ENCODE measurements around the gene TRPM3. TPM values are rescaled to one million over a fixed set of nuclear protein-coding genes. Genes with fewer than 3 reads are reported as not detected.
A peak's percentile ranks its signal among the peaks of the same experiment; 100 is the strongest.

Gene TRPM3
- total RNA-seq, 1 donor from 2014 or later: not detected

DNA sequence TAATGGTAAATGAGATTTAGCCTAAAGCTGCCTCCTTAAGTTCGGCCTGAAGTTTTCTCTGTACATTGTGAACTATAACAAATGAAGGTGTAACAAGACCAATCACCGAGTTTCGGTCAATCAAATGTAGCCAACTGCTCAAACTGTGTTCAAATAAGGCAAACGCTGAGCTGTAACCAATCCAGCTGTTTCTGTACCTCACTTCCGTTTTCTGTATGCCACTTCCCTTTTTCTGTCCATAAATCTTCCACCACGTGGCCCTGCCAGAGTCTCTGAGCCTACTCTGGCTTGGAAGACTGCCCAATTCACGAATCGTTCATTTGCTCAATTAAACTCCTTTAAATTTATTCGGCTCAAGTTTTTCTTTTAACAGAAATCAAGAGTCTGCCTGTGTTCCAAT is 513.5 kb downstream of the TRPM3 start:
- Mint-ChIP-seq H3K27me3 (ENCODE audit: low read depth) (peaks cover 4% of the 10 kb centered on the region), H3K9me3 (no peaks in the 10 kb centered on the region), H3K4me1 (ENCODE audit: low read depth) (peaks cover 3% of the 10 kb centered on the region), H3K4me3 (ENCODE audit: low read depth) (no peak overlapping the region), H3K36me3 (ENCODE audit: low read depth) (no peaks in the 10 kb centered on the region), H3K27ac (no peak overlapping the region)
- intact Hi-C loops (cut with micrococcal nuclease): loop anchor here (10.0 kb wide), 1 partner anchor 633 kb away; no protein-coding TSS in a partner anchor
- DNase-seq (ENCODE audit: low spot score): no peak

DNA sequence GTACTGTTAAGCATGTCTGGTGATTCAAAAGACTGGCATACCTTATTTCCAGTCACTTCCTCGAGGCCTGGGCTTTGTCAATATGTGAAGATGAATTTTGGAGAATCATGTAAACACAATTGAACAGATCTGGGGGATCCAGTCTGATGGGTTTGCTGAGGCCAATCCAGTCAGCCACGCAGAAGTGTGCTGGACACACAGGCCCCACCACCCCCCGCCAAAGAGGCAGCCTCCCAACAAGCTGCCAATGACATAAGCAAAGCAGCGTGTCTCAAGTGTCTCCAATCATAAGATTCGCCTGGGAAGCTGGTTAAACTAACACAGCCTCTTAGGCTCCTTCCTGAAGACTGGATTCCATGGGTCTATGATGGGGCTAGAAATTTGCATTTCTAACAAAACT is 514.1 kb downstream of the TRPM3 start:
- no peaks in the 10 kb centered on the region for H3K27me3 Mint-ChIP-seq (ENCODE audit: low read depth)
- no peak for DNase-seq (ENCODE audit: low spot score)
- H3K9me3 Mint-ChIP-seq: no peaks in the 10 kb centered on the region
- H3K36me3 Mint-ChIP-seq (ENCODE audit: low read depth): no peaks in the 10 kb centered on the region
- H3K27ac Mint-ChIP-seq: no peak overlapping the region
- intact Hi-C loops (cut with micrococcal nuclease): loop anchor here (10.0 kb wide), 1 partner anchor 633 kb away; no protein-coding TSS in a partner anchor
- peaks cover 4% of the 10 kb centered on the region for H3K4me1 Mint-ChIP-seq (ENCODE audit: low read depth)
- no peak overlapping the region for H3K4me3 Mint-ChIP-seq (ENCODE audit: low read depth)

DNA sequence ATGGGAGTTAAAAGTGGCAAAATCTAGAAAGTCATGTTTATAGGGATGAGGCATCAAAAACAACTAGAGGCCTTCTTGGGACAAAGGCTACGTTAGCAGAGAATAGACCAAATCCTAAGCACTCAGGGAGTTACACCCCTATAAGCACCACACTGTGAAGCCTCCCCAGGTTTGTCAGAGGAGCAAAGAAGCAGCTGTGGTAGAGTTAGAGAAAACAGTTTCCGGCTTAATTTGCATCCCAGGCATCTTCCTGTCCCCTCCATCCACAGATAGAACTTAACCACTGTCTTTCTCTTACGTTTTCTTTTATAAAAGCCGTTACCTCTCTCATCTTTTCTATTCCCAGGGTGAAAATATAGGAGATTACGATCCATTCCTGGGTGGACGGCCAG is 518.4 kb downstream of the TRPM3 start:
- no peaks in the 10 kb centered on the region for H3K36me3 Mint-ChIP-seq (ENCODE audit: low read depth)
- H3K4me1 Mint-ChIP-seq (ENCODE audit: low read depth): peaks cover 4% of the 10 kb centered on the region
- intact Hi-C loops (cut with micrococcal nuclease): loop anchor here (2.0 to 10.0 kb wide), 4 partner anchors 41 to 628 kb away; partner anchors contain the start of genes KLF9 and SMC5
- no peaks in the 10 kb centered on the region for H3K27me3 Mint-ChIP-seq (ENCODE audit: low read depth)
- no peaks in the 10 kb centered on the region for H3K9me3 Mint-ChIP-seq
- DNase-seq (ENCODE audit: low spot score): no peak
- no peak overlapping the region for H3K27ac Mint-ChIP-seq
- H3K4me3 Mint-ChIP-seq (ENCODE audit: low read depth): no peak overlapping the region

DNA sequence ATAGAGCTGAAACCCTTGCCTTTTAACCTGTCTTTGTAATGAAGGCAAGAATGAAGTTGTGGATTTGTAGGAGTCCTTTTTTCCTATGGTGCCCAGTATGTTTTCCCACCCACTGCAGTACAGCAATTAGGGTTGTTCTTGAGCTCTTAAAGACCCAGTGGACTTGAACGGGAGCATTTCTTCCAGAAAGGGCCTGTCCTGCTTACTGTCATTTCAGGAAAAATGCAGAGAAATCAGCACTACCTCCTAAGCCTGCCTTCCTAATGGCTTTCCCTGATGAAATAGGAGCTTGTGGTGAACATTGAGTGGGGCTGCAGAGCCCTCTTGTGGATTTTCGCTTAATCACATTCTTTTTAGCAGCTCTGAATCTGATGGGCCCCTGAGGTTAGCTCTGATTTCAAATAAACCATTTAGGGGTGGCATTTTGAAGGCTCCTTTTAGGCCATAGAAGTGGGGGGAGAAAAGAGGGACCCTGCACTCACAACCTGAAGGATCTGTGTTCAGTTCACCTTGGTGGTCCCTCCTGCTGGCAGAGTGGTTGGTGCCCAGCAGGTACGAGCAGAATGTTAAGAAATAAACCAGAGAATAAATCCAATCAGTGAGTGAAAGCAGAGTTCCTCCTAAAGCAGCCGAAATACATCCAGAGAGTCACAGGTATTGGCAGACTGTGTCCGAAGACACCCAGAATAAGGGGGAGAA is 519.0 kb downstream of the TRPM3 start:
- Mint-ChIP-seq H3K4me3 (ENCODE audit: low read depth) (no peak overlapping the region), H3K27me3 (ENCODE audit: low read depth) (no peaks in the 10 kb centered on the region), H3K36me3 (ENCODE audit: low read depth) (no peaks in the 10 kb centered on the region), H3K4me1 (ENCODE audit: low read depth) (peaks cover 1% of the 10 kb centered on the region), H3K27ac (no peak overlapping the region), H3K9me3 (no peaks in the 10 kb centered on the region)
- intact Hi-C loops (cut with micrococcal nuclease): loop anchor here (1.0 to 10.0 kb wide), 5 partner anchors 40 to 628 kb away; partner anchors contain the start of genes KLF9 and SMC5
- peak; percentile 14 for DNase-seq (ENCODE audit: low spot score)

DNA sequence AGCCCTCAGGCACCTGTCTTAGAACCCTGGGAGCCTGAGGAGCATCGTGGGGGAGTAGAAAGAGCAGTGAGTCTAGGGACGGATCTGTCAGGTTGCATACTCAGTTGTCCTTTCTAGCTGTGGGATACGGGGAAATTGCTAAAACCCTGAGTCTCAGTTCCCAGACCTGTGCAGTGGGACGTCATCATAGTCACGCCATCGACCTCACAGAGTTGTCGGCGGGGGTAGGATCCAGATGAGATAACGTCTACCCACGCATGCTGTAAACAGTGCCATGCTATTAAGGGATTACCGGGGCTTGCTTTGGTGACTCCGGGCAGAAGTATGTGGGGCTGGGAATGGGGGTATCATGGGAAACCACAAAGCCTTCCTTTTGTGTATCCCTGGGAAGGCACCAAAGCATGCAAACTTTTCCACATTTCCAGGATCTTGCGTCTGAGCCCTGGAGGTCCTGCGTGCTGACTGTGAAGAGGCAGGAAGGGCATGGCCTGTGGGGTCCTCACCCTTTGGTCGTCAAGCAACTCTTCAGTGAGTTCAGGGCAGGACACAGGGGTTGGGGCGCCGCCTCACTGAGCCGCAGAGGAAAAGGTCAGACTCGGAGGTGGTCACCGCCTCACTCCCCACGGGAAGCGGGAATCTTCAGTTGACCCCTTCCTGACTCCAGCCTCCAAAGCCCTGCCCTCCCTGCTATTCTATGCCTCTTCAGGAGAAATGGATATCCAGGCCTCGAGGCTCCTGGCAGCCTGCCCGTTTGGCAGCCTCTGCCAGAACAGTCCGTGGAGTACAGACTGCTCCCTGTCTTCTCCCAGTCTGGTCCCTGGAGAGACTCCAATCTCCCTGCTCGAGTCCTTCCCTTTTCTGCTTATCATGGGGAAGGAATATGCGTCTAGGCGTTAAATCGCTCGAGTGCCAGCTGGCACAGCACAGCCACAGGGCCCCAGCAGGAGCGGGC is 520.1 kb downstream of the TRPM3 start:
- H3K27ac Mint-ChIP-seq: no peak overlapping the region
- no peak overlapping the region for H3K4me3 Mint-ChIP-seq (ENCODE audit: low read depth)
- H3K27me3 Mint-ChIP-seq (ENCODE audit: low read depth): no peaks in the 10 kb centered on the region
- no peak for DNase-seq (ENCODE audit: low spot score)
- H3K9me3 Mint-ChIP-seq: no peaks in the 10 kb centered on the region
- no peaks in the 10 kb centered on the region for H3K36me3 Mint-ChIP-seq (ENCODE audit: low read depth)
- H3K4me1 Mint-ChIP-seq (ENCODE audit: low read depth): peaks cover 1% of the 10 kb centered on the region
- intact Hi-C loops (cut with micrococcal nuclease): loop anchor here (5.0 to 10.0 kb wide), 3 partner anchors 39 to 626 kb away; partner anchors contain the start of gene KLF9

DNA sequence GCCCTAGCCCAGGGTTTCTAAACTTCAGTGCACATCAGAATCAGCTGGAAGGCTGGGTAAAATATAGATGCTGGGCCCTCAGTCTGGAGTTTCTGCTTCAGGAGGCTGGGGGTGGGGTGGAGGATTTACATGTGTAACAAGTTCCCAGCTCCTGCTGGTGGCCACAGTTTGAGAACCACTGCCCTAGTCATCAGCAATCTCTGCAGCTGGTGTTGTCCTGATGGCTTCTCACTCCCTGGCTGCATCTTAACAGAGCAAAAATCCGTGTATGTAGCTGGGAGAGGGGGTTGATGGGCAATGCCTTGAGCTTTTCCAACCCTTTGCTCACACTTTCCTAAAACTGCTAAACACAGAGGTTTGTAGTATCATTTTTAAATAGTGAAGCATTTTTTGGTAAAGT is 520.9 kb downstream of the TRPM3 start:
- intact Hi-C loops (cut with micrococcal nuclease): loop anchor here (5.0 to 10.0 kb wide), 3 partner anchors 38 to 626 kb away; partner anchors contain the start of gene KLF9
- Mint-ChIP-seq H3K4me1 (ENCODE audit: low read depth) (peaks cover 1% of the 10 kb centered on the region), H3K36me3 (ENCODE audit: low read depth) (no peaks in the 10 kb centered on the region), H3K27ac (no peak overlapping the region), H3K27me3 (ENCODE audit: low read depth) (no peaks in the 10 kb centered on the region), H3K9me3 (no peaks in the 10 kb centered on the region), H3K4me3 (ENCODE audit: low read depth) (no peak overlapping the region)
- DNase-seq (ENCODE audit: low spot score): no peak

DNA sequence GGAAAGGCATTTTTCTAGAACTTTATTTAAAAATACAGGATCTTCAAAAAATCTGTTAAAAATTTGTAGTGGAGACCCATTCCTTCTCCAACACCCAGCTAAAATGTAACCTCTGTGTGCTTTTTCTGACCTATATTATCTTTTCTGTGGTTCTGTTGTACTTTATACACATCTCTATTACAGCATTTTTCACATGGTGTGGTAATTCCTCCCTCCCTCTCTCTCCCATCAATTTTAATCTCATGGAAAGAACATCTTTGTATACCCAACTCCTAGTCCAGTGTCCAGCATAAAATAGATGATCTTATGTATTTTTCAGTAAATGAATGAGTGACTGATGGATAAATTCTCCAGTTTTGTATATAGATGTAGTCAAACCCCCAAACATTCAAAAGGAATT is 523.5 kb downstream of the TRPM3 start:
- intact Hi-C loops (cut with micrococcal nuclease): no loop called here
- Mint-ChIP-seq H3K4me3 (ENCODE audit: low read depth) (no peak overlapping the region), H3K27me3 (ENCODE audit: low read depth) (no peaks in the 10 kb centered on the region), H3K4me1 (ENCODE audit: low read depth) (peaks cover 1% of the 10 kb centered on the region), H3K9me3 (no peaks in the 10 kb centered on the region), H3K27ac (no peak overlapping the region), H3K36me3 (ENCODE audit: low read depth) (no peaks in the 10 kb centered on the region)
- DNase-seq (ENCODE audit: low spot score): no peak

DNA sequence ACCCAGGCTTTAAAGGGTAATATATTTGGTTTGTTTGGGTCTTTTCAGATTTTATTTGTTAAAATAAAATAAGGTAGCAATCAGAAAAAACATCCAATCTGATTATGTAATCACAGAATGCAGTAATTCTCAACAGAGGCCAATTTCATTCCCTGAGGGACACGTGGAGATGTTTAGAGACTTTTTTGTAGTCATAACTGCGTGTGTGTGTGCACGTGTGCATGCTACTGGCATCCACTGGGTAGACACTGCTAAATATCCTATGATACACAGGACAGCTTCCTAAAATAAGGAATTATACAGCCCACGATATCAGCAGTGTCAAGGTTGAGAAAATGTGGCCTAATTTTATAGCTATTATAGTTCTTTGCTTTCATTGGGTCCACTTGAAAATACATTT is 526.2 kb downstream of the TRPM3 start:
- Mint-ChIP-seq H3K9me3 (no peaks in the 10 kb centered on the region), H3K27ac (no peak overlapping the region), H3K27me3 (ENCODE audit: low read depth) (no peaks in the 10 kb centered on the region), H3K4me1 (ENCODE audit: low read depth) (no peaks in the 10 kb centered on the region), H3K36me3 (ENCODE audit: low read depth) (no peaks in the 10 kb centered on the region), H3K4me3 (ENCODE audit: low read depth) (no peak overlapping the region)
- intact Hi-C loops (cut with micrococcal nuclease): no loop called here
- no peak for DNase-seq (ENCODE audit: low spot score)

DNA sequence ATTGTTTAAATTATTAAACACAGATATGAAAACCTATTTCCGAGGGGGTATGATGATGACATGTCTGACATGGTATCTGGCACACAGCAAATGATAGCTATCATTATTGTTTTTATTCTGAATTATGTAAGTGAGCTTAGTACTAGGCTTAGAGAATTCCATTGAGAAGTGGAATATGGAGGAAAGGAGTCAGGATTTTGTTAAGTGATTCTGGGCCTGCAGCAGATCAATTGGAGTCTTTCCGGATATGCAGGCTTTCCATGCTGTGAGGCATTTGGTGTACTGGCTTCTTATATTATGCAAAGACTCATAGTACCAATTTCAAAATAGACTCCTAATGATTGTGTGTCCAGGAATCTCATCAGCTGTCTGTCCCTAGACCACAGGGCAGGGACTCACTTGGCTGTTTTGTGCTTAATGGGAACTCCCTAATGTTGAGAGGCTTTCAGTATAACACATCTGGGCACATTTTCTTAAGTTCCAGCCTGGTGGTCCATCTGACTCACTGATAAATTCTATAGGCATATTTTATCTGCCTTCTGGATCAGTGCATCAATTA is 527.0 kb downstream of the TRPM3 start:
- H3K27me3 Mint-ChIP-seq (ENCODE audit: low read depth): no peaks in the 10 kb centered on the region
- H3K4me3 Mint-ChIP-seq (ENCODE audit: low read depth): no peak overlapping the region
- H3K9me3 Mint-ChIP-seq: no peaks in the 10 kb centered on the region
- DNase-seq (ENCODE audit: low spot score): no peak
- no peak overlapping the region for H3K27ac Mint-ChIP-seq
- intact Hi-C loops (cut with micrococcal nuclease): no loop called here
- no peaks in the 10 kb centered on the region for H3K4me1 Mint-ChIP-seq (ENCODE audit: low read depth)
- no peaks in the 10 kb centered on the region for H3K36me3 Mint-ChIP-seq (ENCODE audit: low read depth)

DNA sequence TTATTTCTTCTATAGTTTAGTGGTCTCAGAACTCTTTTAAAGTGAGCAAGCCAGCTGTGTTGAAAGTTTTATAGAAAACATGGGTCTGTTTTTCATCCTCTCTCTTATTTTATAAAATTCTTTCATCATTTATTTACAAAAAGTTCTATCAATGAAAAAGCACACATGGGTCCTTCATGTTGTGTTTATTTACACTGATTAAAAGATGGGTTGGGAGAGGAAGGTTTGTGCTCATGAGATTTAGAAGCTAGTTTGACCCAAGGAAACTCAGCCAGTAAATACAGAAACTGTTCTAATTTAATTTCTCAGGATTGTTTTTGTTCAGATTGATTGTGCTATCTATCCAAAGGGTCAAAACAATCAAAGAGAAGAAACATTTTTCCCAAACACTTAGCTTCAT is 528.2 kb downstream of the TRPM3 start:
- no peaks in the 10 kb centered on the region for H3K27me3 Mint-ChIP-seq (ENCODE audit: low read depth)
- no peaks in the 10 kb centered on the region for H3K9me3 Mint-ChIP-seq
- DNase-seq (ENCODE audit: low spot score): no peak
- no peaks in the 10 kb centered on the region for H3K36me3 Mint-ChIP-seq (ENCODE audit: low read depth)
- no peaks in the 10 kb centered on the region for H3K4me1 Mint-ChIP-seq (ENCODE audit: low read depth)
- no peak overlapping the region for H3K27ac Mint-ChIP-seq
- intact Hi-C loops (cut with micrococcal nuclease): no loop called here
- H3K4me3 Mint-ChIP-seq (ENCODE audit: low read depth): no peak overlapping the region

DNA sequence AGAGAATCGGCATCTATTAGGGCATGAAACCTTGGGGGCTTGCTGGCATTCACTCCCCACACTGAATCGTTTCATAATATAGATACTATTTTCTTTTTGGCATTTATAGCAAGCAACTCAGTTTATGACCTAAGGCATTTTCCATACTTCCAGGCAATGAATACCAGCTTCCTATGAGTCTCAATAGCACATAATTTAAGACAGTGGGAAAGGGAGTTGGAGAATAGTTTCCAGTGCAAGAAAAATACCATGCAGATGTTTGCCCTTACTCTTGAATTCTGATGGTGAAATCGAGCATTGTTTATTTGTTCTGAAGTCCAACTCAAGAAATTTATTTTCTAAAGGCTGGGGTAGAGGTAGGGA is 531.1 kb downstream of the TRPM3 start:
- DNase-seq (ENCODE audit: low spot score): no peak
- intact Hi-C loops (cut with micrococcal nuclease): no loop called here
- Mint-ChIP-seq H3K27ac (no peak overlapping the region), H3K9me3 (no peaks in the 10 kb centered on the region), H3K4me3 (ENCODE audit: low read depth) (no peak overlapping the region), H3K36me3 (ENCODE audit: low read depth) (no peaks in the 10 kb centered on the region), H3K27me3 (ENCODE audit: low read depth) (no peaks in the 10 kb centered on the region), H3K4me1 (ENCODE audit: low read depth) (no peaks in the 10 kb centered on the region)

DNA sequence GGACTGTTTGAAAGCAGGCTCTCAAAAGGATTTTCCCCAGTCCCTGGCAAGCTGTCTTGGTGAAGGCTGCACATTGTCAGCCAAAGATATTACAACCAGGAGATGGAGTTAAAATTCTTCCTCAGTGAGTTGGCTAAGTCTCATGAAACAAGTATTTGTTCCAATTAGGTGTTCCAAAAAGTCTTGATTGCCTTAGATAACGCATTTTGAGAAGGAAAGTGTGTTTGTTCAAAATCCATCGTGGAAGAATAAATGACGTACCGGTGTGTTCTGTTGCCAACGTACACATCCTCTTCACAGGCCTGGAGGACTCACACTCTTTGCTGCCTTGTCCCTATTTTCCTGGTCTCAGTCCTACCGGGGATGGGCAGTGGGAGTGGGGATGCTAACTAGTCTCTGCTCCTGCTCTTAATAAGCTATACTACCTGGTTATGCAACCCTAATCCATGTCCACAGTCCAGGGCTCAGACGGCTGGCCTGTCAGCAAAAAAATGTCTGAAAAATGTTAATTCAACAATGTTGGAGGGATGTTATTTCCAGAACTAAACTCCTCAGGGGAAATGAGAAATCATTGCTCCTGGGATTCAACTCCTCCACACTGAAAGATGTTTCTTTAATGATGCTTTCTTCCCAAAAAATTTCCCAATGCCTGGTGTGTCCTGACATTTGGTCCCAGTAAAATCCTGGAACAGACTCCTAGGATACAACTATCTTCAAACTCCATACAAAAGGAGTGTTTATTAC is 531.7 kb downstream of the TRPM3 start:
- no peak overlapping the region for H3K4me3 Mint-ChIP-seq (ENCODE audit: low read depth)
- H3K9me3 Mint-ChIP-seq: no peaks in the 10 kb centered on the region
- intact Hi-C loops (cut with micrococcal nuclease): no loop called here
- no peak for DNase-seq (ENCODE audit: low spot score)
- no peaks in the 10 kb centered on the region for H3K36me3 Mint-ChIP-seq (ENCODE audit: low read depth)
- no peaks in the 10 kb centered on the region for H3K4me1 Mint-ChIP-seq (ENCODE audit: low read depth)
- no peak overlapping the region for H3K27ac Mint-ChIP-seq
- no peaks in the 10 kb centered on the region for H3K27me3 Mint-ChIP-seq (ENCODE audit: low read depth)

All from activated T-helper 2 cell treated with anti-CD3 and anti-CD28 coated beads, Interferon-gamma antibody, Interleukin-2, Interleukin-4, amounts not matched to agents 10 μg/mL and 5 μg/mL and 100 μg/mL, durations not matched to agents 14 hours and 24 hours and 36 hours (primary cell).